Cardiac muscle cell (in vitro differentiated cells and primary cell): ENCODE results near the gene MASP2. TPM values are rescaled to one million over a fixed set of nuclear protein-coding genes. Genes with fewer than 3 reads are reported as not detected.
"Not testable (repeated sequence)": the region's sequence is repeated elsewhere in the genome, so short reads cannot be mapped to it uniquely, and the experiment has no call there.

Experiments
- DNase-seq, 2 donors: peaks; one replicate each; pipeline versions ENCODE4 v3.0.0 to v3.0.0-alpha.2; 2010 to 2017; ENCODE audit warnings: low read depth in 1 of 2, low spot score in 1 of 2
- H3K27ac ChIP-seq: fragments of 200-600 bp; sonication (generic); 2 replicates; pipeline ENCODE4 v1.5.1; 2016
- H3K27me3 ChIP-seq: fragments of 200-600 bp; sonication (generic); 2 replicates; pipeline ENCODE4 v1.6.0; 2016; ENCODE audit warnings: control low read depth
- H3K36me3 ChIP-seq: fragments of 200-600 bp; sonication (generic); 2 replicates; pipeline ENCODE4 v1.5.1; 2016; ENCODE audit warnings: control low read depth
- H3K4me1 ChIP-seq: fragments of 200-600 bp; sonication (generic); 2 replicates; pipeline ENCODE4 v1.8.1; 2017; ENCODE audit warnings: low read depth, mild to moderate bottlenecking, mixed run types
- H3K4me3 ChIP-seq: fragments of 200-600 bp; sonication (generic); 2 replicates; pipeline ENCODE4 v1.5.1; 2016; ENCODE audit warnings: mild to moderate bottlenecking
- H3K9me3 ChIP-seq: fragments of 200-600 bp; sonication (generic); 2 replicates; pipeline ENCODE4 v1.5.1; 2017; ENCODE audit warnings: low read depth, mild to moderate bottlenecking, control low read depth
- CTCF ChIP-seq: IDR thresholded peaks from 2 replicates; pipeline ENCODE4 v1.5.1; 2012; ENCODE audit warnings: low read depth, mild to moderate bottlenecking, low read length
- polyA plus RNA-seq: library from polyadenylated mRNA; unstranded; fragments of >200 nt; fragmentation: Nextera tagmentation; extraction: Ambion mirVana; gene quantifications from 2 replicates; pipeline ENCODE4 v1.2.1, GENCODE V29; 2016
- total RNA-seq: library from RNA; depleted of rRNA; stranded (reverse); fragments of >200 nt; gene quantifications from 2 replicates; pipeline ENCODE4 v1.2.3, GENCODE V29; 2016

MASP2 gene
- total and polyA plus RNA-seq, 2 experiments from 2014 or later: 0.40 TPM; not detected in 1

- Histone ChIP-seq H3K4me1 (no peaks in the 10 kb centered on the region), H3K4me3 (no peak overlapping the region), H3K27me3 (no peaks in the 10 kb centered on the region), H3K36me3 (peaks cover 32% of the 10 kb centered on the region), H3K9me3 (no peaks in the 10 kb centered on the region), H3K27ac (no peak overlapping the region)
- no peak for DNase-seq
- TF ChIP-seq CTCF: no peak
Observed at GRCh38 chr1:11064942-11065341, 17.9 kb upstream of the MASP2 start.

GRCh38 chr1:11063937-11064537 is 17.0 kb upstream of the MASP2 start:
- H3K27ac ChIP-seq, H3K4me1 ChIP-seq, DNase-seq, H3K9me3 ChIP-seq, H3K27me3 ChIP-seq, H3K4me3 ChIP-seq: not testable (repeated sequence)
- H3K36me3 ChIP-seq: peaks cover 29% of the 10 kb centered on the region

GRCh38 chr1:11062965-11063401 is 15.9 kb upstream of the MASP2 start:
- H3K27me3 ChIP-seq: no peaks in the 10 kb centered on the region
- DNase-seq: peak in 1 of 2 donors; percentile 21
- TF ChIP-seq CTCF: no peak
- H3K36me3 ChIP-seq: peaks cover 20% of the 10 kb centered on the region
- H3K4me1 ChIP-seq: peaks cover 3% of the 10 kb centered on the region
- H3K4me3 ChIP-seq: no peak overlapping the region
- H3K9me3 ChIP-seq: no peaks in the 10 kb centered on the region
- H3K27ac ChIP-seq: no peak overlapping the region

GRCh38 chr1:11061652-11062365 is 14.8 kb upstream of the MASP2 start:
- no peak for TF ChIP-seq CTCF
- H3K4me1 ChIP-seq: peaks cover 3% of the 10 kb centered on the region
- H3K9me3 ChIP-seq: no peaks in the 10 kb centered on the region
- no peak overlapping the region for H3K4me3 ChIP-seq
- H3K27me3 ChIP-seq: no peaks in the 10 kb centered on the region
- no peak for DNase-seq
- peaks cover 18% of the 10 kb centered on the region for H3K36me3 ChIP-seq
- peak overlapping the region; percentile 25 for H3K27ac ChIP-seq

GRCh38 chr1:11059968-11060830 is 13.2 kb upstream of the MASP2 start, which contains the start of gene SRM:
Gene SRM (minus strand): TSS chr1:11060018. CDS start chr1:11059943, 75 bp downstream.
- Histone ChIP-seq H3K4me1 (peaks cover 3% of the 10 kb centered on the region), H3K36me3 (peaks cover 10% of the 10 kb centered on the region), H3K9me3 (no peaks in the 10 kb centered on the region), H3K4me3 (peak within 1 kb of the TSS; percentile 95), H3K27me3 (no peaks in the 10 kb centered on the region), H3K27ac (peak within 1 kb of the TSS; percentile 76)
- TF ChIP-seq CTCF: peak; percentile 18
- DNase-seq: peak; percentile 94 to 96
